ENCODE results near the gene PLCL1.

DNA sequence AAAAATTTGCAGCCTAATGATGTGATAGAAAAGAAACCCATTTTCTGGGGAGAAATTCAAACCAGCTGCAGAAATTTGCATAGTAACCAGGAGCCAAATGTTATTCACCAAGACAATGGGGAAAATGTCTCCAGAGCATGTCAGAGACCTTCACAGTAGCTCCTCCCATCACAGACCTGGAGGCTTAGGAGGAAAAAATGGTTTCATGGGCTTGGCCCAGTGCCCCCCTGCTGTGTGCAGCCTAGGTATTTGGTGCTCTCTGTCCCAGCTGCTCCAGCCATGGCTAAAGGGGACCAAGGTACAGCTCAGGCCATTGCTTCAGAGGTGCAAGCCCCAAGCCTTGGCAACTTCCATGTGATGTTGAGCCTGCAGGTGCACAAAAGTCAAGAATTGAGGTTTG is 352.9 kb downstream of the PLCL1 start:
- TF ChIP-seq CTCF (IDR thresholded peaks at IDR 0.05; ENCODE audit: low read length): no peak
- TF ChIP-seq EZH2phosphoT487 (IDR thresholded peaks at IDR 0.05; ENCODE audit: low read length): no peak
